ENCODE results near the gene TMEM132D. TPM values are rescaled to one million over a fixed set of nuclear protein-coding genes. Genes with fewer than 3 reads are reported as not detected.

The TMEM132D gene
- 1.6 TPM for total RNA-seq

DNA sequence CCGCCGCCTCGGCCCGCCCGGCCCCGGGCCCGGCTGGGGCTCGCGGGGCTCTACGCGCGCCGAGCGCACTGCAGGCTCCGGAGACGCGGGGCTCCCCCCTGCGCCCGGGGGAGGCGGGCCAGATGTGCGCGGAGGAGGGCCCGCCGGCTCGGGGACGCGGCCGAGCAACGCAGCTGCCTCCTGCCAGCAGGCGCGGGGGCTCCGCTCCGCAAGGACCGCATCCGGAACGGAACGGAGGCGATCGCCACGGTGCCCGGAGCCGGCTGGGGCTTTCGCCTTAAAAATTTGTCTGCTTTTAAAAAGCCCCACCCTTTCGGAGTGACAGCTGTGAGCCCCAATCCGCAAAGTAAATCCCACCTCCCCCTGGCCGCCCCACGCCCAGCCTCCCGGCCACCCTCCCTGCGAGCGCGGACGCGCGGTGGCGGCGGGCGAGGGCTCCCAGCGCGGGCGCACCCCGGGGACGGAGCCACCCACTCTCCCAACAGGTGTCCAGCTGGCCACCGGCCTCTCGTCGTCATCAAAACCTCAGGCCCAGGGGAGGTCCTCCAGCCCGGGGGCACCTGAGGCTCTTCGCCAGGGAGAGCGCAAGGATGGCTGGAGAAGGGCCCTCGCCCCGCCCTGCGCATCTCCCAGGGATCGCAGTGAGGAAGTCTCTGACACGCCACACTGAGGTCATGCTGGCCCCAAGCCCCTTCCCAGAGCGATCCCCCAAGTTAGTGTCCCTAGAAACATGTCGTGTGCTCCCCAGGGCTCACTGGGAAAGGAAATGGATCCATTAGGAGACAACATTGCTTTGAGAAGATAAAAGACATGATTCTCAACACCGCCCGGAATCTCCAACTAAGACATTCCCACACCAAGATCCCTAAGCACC, at the start of gene TMEM132D:
Gene TMEM132D (minus strand): TSS at position 70 of the 874 bp plus-strand sequence.
- Histone ChIP-seq H3K27ac (ENCODE audit: low read depth, low read length) (no peak within 1 kb of the TSS), H3K4me1 (ENCODE audit: control insufficient read depth in 3 of 3, insufficient read depth in 3 of 3, low read length in 3 of 3) (no peaks in the 10 kb centered on the region), H3K36me3 (ENCODE audit: control insufficient read depth in 3 of 3, insufficient read depth in 3 of 3, low read length in 3 of 3) (no peaks in the 10 kb centered on the region), H3K9me3 (ENCODE audit: control insufficient read depth in 3 of 3, low read length in 3 of 3) (no peaks in the 10 kb centered on the region), H3K9ac (ENCODE audit: low read depth in 1 of 3, low read length in 3 of 3) (no peak within 1 kb of the TSS), H3K27me3 (ENCODE audit: control insufficient read depth in 3 of 3, insufficient read depth in 3 of 3, low read length in 3 of 3) (peaks cover 13 to 42% (median 19%) of the 10 kb centered on the region in 3 donors), H3K4me3 (ENCODE audit: low read length in 3 of 3) (no peak within 1 kb of the TSS)

DNA sequence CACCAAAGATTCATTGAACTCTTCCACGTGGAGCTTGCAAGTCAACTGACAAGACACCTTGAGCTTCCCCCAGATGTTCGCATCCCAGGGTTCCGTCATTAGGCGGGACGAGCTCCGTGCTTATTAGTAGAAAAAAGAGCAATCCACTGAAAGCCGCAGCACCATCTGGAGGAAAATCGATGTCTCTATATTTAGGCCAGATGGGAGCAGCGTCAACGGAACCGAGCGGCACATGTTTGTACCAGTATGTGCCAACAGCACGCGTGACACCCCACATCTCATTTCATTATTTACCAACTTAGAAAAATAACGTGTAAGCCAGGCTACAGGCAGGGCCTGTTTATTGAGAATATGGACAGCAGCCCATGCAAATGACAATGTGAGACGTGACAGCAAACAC, 45.8 kb upstream of the TMEM132D start:
- Histone ChIP-seq H3K4me3 (ENCODE audit: low read length in 3 of 3) (no peak overlapping the region), H3K4me1 (ENCODE audit: control insufficient read depth in 3 of 3, insufficient read depth in 3 of 3, low read length in 3 of 3) (no peaks in the 10 kb centered on the region), H3K27me3 (ENCODE audit: control insufficient read depth in 3 of 3, insufficient read depth in 3 of 3, low read length in 3 of 3) (no peaks in the 10 kb centered on the region), H3K9me3 (ENCODE audit: control insufficient read depth in 3 of 3, low read length in 3 of 3) (peaks cover 0 to 9% (median 3%) of the 10 kb centered on the region in 3 donors), H3K36me3 (ENCODE audit: control insufficient read depth in 3 of 3, insufficient read depth in 3 of 3, low read length in 3 of 3) (no peaks in the 10 kb centered on the region), H3K27ac (ENCODE audit: low read depth, low read length) (no peak overlapping the region), H3K9ac (ENCODE audit: low read depth in 1 of 3, low read length in 3 of 3) (no peak overlapping the region)

- Histone ChIP-seq H3K27ac (ENCODE audit: low read depth, low read length) (no peak overlapping the region), H3K4me3 (ENCODE audit: low read length in 3 of 3) (no peak overlapping the region), H3K4me1 (ENCODE audit: control insufficient read depth in 3 of 3, insufficient read depth in 3 of 3, low read length in 3 of 3) (no peaks in the 10 kb centered on the region), H3K9ac (ENCODE audit: low read depth in 1 of 3, low read length in 3 of 3) (no peak overlapping the region), H3K27me3 (ENCODE audit: control insufficient read depth in 3 of 3, insufficient read depth in 3 of 3, low read length in 3 of 3) (peaks cover 0 to 3% (median 0%) of the 10 kb centered on the region in 3 donors), H3K9me3 (ENCODE audit: control insufficient read depth in 3 of 3, low read length in 3 of 3) (peaks cover 0 to 4% (median 3%) of the 10 kb centered on the region in 3 donors), H3K36me3 (ENCODE audit: control insufficient read depth in 3 of 3, insufficient read depth in 3 of 3, low read length in 3 of 3) (no peaks in the 10 kb centered on the region)
Measured at GRCh38 chr12:129941618-129942017, 37.8 kb upstream of the TMEM132D start.

DNA sequence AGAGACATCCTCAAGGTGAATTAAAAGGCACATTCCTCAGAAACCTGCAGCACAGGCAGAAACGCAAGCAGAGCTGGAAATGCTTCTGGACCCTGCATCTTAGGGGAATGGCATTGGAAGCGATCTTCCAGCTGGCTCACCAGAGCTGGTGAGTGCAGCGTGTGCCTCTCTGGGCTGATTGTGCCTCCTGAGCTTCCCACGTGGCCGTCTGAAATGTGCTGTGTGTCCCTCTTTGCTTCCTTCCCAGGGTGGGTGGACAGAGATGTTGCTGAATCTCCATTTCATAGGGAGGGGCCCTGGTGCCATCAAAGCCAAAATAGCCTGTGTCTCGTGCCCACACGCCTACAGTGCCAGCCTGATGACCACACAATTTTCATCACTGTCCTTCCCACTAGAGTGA, 34.3 kb upstream of the TMEM132D start:
- Histone ChIP-seq H3K4me1 (ENCODE audit: control insufficient read depth in 3 of 3, insufficient read depth in 3 of 3, low read length in 3 of 3) (no peaks in the 10 kb centered on the region), H3K9me3 (ENCODE audit: control insufficient read depth in 3 of 3, low read length in 3 of 3) (peaks cover 0 to 6% (median 2%) of the 10 kb centered on the region in 3 donors), H3K27ac (ENCODE audit: low read depth, low read length) (no peak overlapping the region), H3K36me3 (ENCODE audit: control insufficient read depth in 3 of 3, insufficient read depth in 3 of 3, low read length in 3 of 3) (no peaks in the 10 kb centered on the region), H3K4me3 (ENCODE audit: low read length in 3 of 3) (no peak overlapping the region), H3K27me3 (ENCODE audit: control insufficient read depth in 3 of 3, insufficient read depth in 3 of 3, low read length in 3 of 3) (peaks cover 0 to 9% (median 0%) of the 10 kb centered on the region in 3 donors), H3K9ac (ENCODE audit: low read depth in 1 of 3, low read length in 3 of 3) (no peak overlapping the region)

GRCh38 chr12:129937426-129937825, 33.6 kb upstream of the TMEM132D start:
- no peak overlapping the region for H3K27ac ChIP-seq (ENCODE audit: low read depth, low read length)

GRCh38 chr12:129928643-129929042, 24.8 kb upstream of the TMEM132D start:
- no peak overlapping the region for H3K27ac ChIP-seq (ENCODE audit: low read depth, low read length)
- peaks cover 0 to under 1% (median 0%) of the 10 kb centered on the region in 3 donors for H3K9me3 ChIP-seq (ENCODE audit: control insufficient read depth in 3 of 3, low read length in 3 of 3)
- no peak overlapping the region for H3K9ac ChIP-seq (ENCODE audit: low read depth in 1 of 3, low read length in 3 of 3)
- no peaks in the 10 kb centered on the region for H3K4me1 ChIP-seq (ENCODE audit: control insufficient read depth in 3 of 3, insufficient read depth in 3 of 3, low read length in 3 of 3)
- no peaks in the 10 kb centered on the region for H3K27me3 ChIP-seq (ENCODE audit: control insufficient read depth in 3 of 3, insufficient read depth in 3 of 3, low read length in 3 of 3)
- H3K4me3 ChIP-seq (ENCODE audit: low read length in 3 of 3), result no peak overlapping the region
- no peaks in the 10 kb centered on the region for H3K36me3 ChIP-seq (ENCODE audit: control insufficient read depth in 3 of 3, insufficient read depth in 3 of 3, low read length in 3 of 3)

More at GRCh38 chr12:129937426-129937825, 33.6 kb upstream of the TMEM132D start:
- H3K4me3 ChIP-seq (ENCODE audit: low read length in 3 of 3), result no peak overlapping the region
- H3K4me1 ChIP-seq (ENCODE audit: control insufficient read depth in 3 of 3, insufficient read depth in 3 of 3, low read length in 3 of 3), result no peaks in the 10 kb centered on the region
- H3K36me3 ChIP-seq (ENCODE audit: control insufficient read depth in 3 of 3, insufficient read depth in 3 of 3, low read length in 3 of 3), result no peaks in the 10 kb centered on the region
- peaks cover 0 to 6% (median 2%) of the 10 kb centered on the region in 3 donors for H3K9me3 ChIP-seq (ENCODE audit: control insufficient read depth in 3 of 3, low read length in 3 of 3)
- H3K9ac ChIP-seq (ENCODE audit: low read depth in 1 of 3, low read length in 3 of 3), result no peak overlapping the region
- H3K27me3 ChIP-seq (ENCODE audit: control insufficient read depth in 3 of 3, insufficient read depth in 3 of 3, low read length in 3 of 3), result peaks cover 0 to 9% (median 0%) of the 10 kb centered on the region in 3 donors

GRCh38 chr12:129927316-129927900, 23.6 kb upstream of the TMEM132D start:
- Histone ChIP-seq H3K27me3 (ENCODE audit: control insufficient read depth in 3 of 3, insufficient read depth in 3 of 3, low read length in 3 of 3) (no peaks in the 10 kb centered on the region), H3K9me3 (ENCODE audit: control insufficient read depth in 3 of 3, low read length in 3 of 3) (no peaks in the 10 kb centered on the region), H3K4me1 (ENCODE audit: control insufficient read depth in 3 of 3, insufficient read depth in 3 of 3, low read length in 3 of 3) (no peaks in the 10 kb centered on the region), H3K9ac (ENCODE audit: low read depth in 1 of 3, low read length in 3 of 3) (no peak overlapping the region), H3K36me3 (ENCODE audit: control insufficient read depth in 3 of 3, insufficient read depth in 3 of 3, low read length in 3 of 3) (no peaks in the 10 kb centered on the region), H3K27ac (ENCODE audit: low read depth, low read length) (no peak overlapping the region), H3K4me3 (ENCODE audit: low read length in 3 of 3) (no peak overlapping the region)

- H3K9me3 ChIP-seq (ENCODE audit: control insufficient read depth in 3 of 3, low read length in 3 of 3), result no peaks in the 10 kb centered on the region
- peaks cover 0 to 13% (median 0%) of the 10 kb centered on the region in 3 donors for H3K27me3 ChIP-seq (ENCODE audit: control insufficient read depth in 3 of 3, insufficient read depth in 3 of 3, low read length in 3 of 3)
- no peak overlapping the region for H3K27ac ChIP-seq (ENCODE audit: low read depth, low read length)
- H3K4me3 ChIP-seq (ENCODE audit: low read length in 3 of 3), result no peak overlapping the region
- H3K36me3 ChIP-seq (ENCODE audit: control insufficient read depth in 3 of 3, insufficient read depth in 3 of 3, low read length in 3 of 3), result no peaks in the 10 kb centered on the region
- no peak overlapping the region for H3K9ac ChIP-seq (ENCODE audit: low read depth in 1 of 3, low read length in 3 of 3)
- no peaks in the 10 kb centered on the region for H3K4me1 ChIP-seq (ENCODE audit: control insufficient read depth in 3 of 3, insufficient read depth in 3 of 3, low read length in 3 of 3)
Measured at GRCh38 chr12:129911428-129912049, 7.7 kb upstream of the TMEM132D start.

- H3K27me3 ChIP-seq (ENCODE audit: control insufficient read depth in 3 of 3, insufficient read depth in 3 of 3, low read length in 3 of 3), result peaks cover 3 to 19% (median 7%) of the 10 kb centered on the region in 3 donors
- H3K9ac ChIP-seq (ENCODE audit: low read depth in 1 of 3, low read length in 3 of 3), result no peak overlapping the region
- H3K4me3 ChIP-seq (ENCODE audit: low read length in 3 of 3), result no peak overlapping the region
- H3K27ac ChIP-seq (ENCODE audit: low read depth, low read length), result no peak overlapping the region
- H3K9me3 ChIP-seq (ENCODE audit: control insufficient read depth in 3 of 3, low read length in 3 of 3), result no peaks in the 10 kb centered on the region
- no peaks in the 10 kb centered on the region for H3K36me3 ChIP-seq (ENCODE audit: control insufficient read depth in 3 of 3, insufficient read depth in 3 of 3, low read length in 3 of 3)
- H3K4me1 ChIP-seq (ENCODE audit: control insufficient read depth in 3 of 3, insufficient read depth in 3 of 3, low read length in 3 of 3), result no peaks in the 10 kb centered on the region
Measured at GRCh38 chr12:129909051-129910020, 5.5 kb upstream of the TMEM132D start.
